ENCODE measurements around the gene DUOXA2. TPM values are rescaled to one million over a fixed set of nuclear protein-coding genes. Genes with fewer than 3 reads are reported as not detected.

Gene DUOXA2
- total RNA-seq, 1 donor from 2014 or later, result not detected

GRCh38 chr15:45138814-45139765, 25.0 kb downstream of the DUOXA2 start:
- H3K4me1 Mint-ChIP-seq (ENCODE audit: low read depth), result peaks cover 1% of the 10 kb centered on the region
- DNase-seq (ENCODE audit: low spot score, unreplicated experiment), result no peak
- H3K9me3 Mint-ChIP-seq (ENCODE audit: low read depth), result no peaks in the 10 kb centered on the region
- H3K27me3 Mint-ChIP-seq, result peaks cover 27% of the 10 kb centered on the region
- no peak overlapping the region for H3K27ac Mint-ChIP-seq
- no peak overlapping the region for H3K4me3 Mint-ChIP-seq (ENCODE audit: low read depth)
- H3K36me3 Mint-ChIP-seq (ENCODE audit: insufficient read depth), result peaks cover 1% of the 10 kb centered on the region
- no peak for TF ChIP-seq CTCF (IDR thresholded peaks at IDR 0.05; ENCODE audit: unreplicated experiment)

GRCh38 chr15:45139770-45140169, 25.6 kb downstream of the DUOXA2 start:
- TF ChIP-seq CTCF (IDR thresholded peaks at IDR 0.05; ENCODE audit: unreplicated experiment), result no peak
- no peaks in the 10 kb centered on the region for H3K4me1 Mint-ChIP-seq (ENCODE audit: low read depth)
- no peak overlapping the region for H3K4me3 Mint-ChIP-seq (ENCODE audit: low read depth)
- no peak overlapping the region for H3K27ac Mint-ChIP-seq
- H3K9me3 Mint-ChIP-seq (ENCODE audit: low read depth), result no peaks in the 10 kb centered on the region
- no peak for DNase-seq (ENCODE audit: low spot score, unreplicated experiment)
- H3K36me3 Mint-ChIP-seq (ENCODE audit: insufficient read depth), result no peaks in the 10 kb centered on the region
- H3K27me3 Mint-ChIP-seq, result peaks cover 24% of the 10 kb centered on the region

- Mint-ChIP-seq H3K27me3 (peaks cover 26% of the 10 kb centered on the region), H3K4me3 (ENCODE audit: low read depth) (no peak overlapping the region), H3K36me3 (ENCODE audit: insufficient read depth) (no peaks in the 10 kb centered on the region), H3K9me3 (ENCODE audit: low read depth) (no peaks in the 10 kb centered on the region), H3K27ac (no peak overlapping the region), H3K4me1 (ENCODE audit: low read depth) (no peaks in the 10 kb centered on the region)
- no peak for TF ChIP-seq CTCF (IDR thresholded peaks at IDR 0.05; ENCODE audit: unreplicated experiment)
- no peak for DNase-seq (ENCODE audit: low spot score, unreplicated experiment)
These were observed 26.6 kb downstream of the DUOXA2 start for GRCh38 chr15:45140557-45141250.

- H3K9me3 Mint-ChIP-seq (ENCODE audit: low read depth), result no peaks in the 10 kb centered on the region
These were observed 27.3 kb downstream of the DUOXA2 start for GRCh38 chr15:45141386-45141785.

More at GRCh38 chr15:45141386-45141785, 27.3 kb downstream of the DUOXA2 start:
- no peaks in the 10 kb centered on the region for H3K36me3 Mint-ChIP-seq (ENCODE audit: insufficient read depth)
- no peak overlapping the region for H3K4me3 Mint-ChIP-seq (ENCODE audit: low read depth)
- H3K4me1 Mint-ChIP-seq (ENCODE audit: low read depth), result no peaks in the 10 kb centered on the region
- H3K27ac Mint-ChIP-seq, result no peak overlapping the region
- TF ChIP-seq CTCF (IDR thresholded peaks at IDR 0.05; ENCODE audit: unreplicated experiment), result no peak
- DNase-seq (ENCODE audit: low spot score, unreplicated experiment), result no peak
- H3K27me3 Mint-ChIP-seq, result peaks cover 28% of the 10 kb centered on the region
